Panc1 (cell line): ENCODE measurements around the gene LAMP2. TPM values are rescaled to one million over a fixed set of nuclear protein-coding genes. Genes with fewer than 3 reads are reported as not detected.

ENCODE experiments used
- ATAC-seq: fragments of 200-7000 bp; cut with Tn5 transposase; 2 replicates; pipeline ENCODE4 v1.9.1; 2020; ENCODE audit warnings: mild to moderate bottlenecking, moderate library complexity
- BruUV-seq: library from RNA; stranded (reverse); fragments of 400-500 nt; replicated peaks from 2 replicates; lab custom pipeline; 2021; lab: Mats Ljungman, UMichigan
- CTCF ChIA-PET: fragments of 300-600 bp; sonication (Branson Sonifier 250); formaldehyde crosslinking; loops from one replicate; lab custom pipeline; 2022; ENCODE audit warnings: antibody characterized with exemption; lab: Charles Lee
- POLR2A ChIA-PET: fragments of 300-600 bp; sonication (Branson Sonifier 250); formaldehyde crosslinking; loops from one replicate; lab custom pipeline; 2022; ENCODE audit warnings: antibody characterized with exemption; lab: Charles Lee
- DNase-seq: peaks from one replicate; pipeline ENCODE4 v3.0.0-alpha.2; 2010; ENCODE audit warnings: low read depth, low spot score
- H3K27ac ChIP-seq: 2 replicates; pipeline ENCODE4 v1.5.1; 2011; ENCODE audit warnings: mild to moderate bottlenecking, low read length, inconsistent platforms
- H3K27me3 ChIP-seq: fragments of 200-500 bp; sonication (Bioruptor generic); 2 replicates; pipeline ENCODE4 v1.6.0; 2014; ENCODE audit warnings: low read length, inconsistent platforms; ENCODE audit not compliant: control insufficient read depth, insufficient read depth
- H3K36me3 ChIP-seq: fragments of 200-500 bp; sonication (Bioruptor generic); 2 replicates; pipeline ENCODE4 v1.5.1; 2014; ENCODE audit warnings: inconsistent platforms, mild to moderate bottlenecking, low read length, moderate library complexity; ENCODE audit not compliant: control insufficient read depth, insufficient read depth
- H3K4me1 ChIP-seq: 2 replicates; pipeline ENCODE4 v1.5.1; 2011; ENCODE audit warnings: inconsistent platforms, mild to moderate bottlenecking, low read length, moderate library complexity; ENCODE audit not compliant: control insufficient read depth, insufficient read depth
- H3K4me3 ChIP-seq, 2 experiments: 2 replicates each; pipeline ENCODE4 v1.5.1; 2011 to 2012; ENCODE audit warnings: low read depth in 2 of 2, low read length in 2 of 2, mild to moderate bottlenecking in 2 of 2, inconsistent platforms in 1 of 2, moderate library complexity in 1 of 2
- H3K9me3 ChIP-seq: fragments of 200-500 bp; sonication (Bioruptor generic); 2 replicates; pipeline ENCODE4 v1.5.1; 2014; ENCODE audit warnings: low read depth, mild to moderate bottlenecking, inconsistent platforms, low read length, moderate library complexity; ENCODE audit not compliant: control insufficient read depth, insufficient read depth
- CTCF ChIP-seq: fragments of 450-650 bp; IDR thresholded peaks from 2 replicates; pipeline ENCODE4 v1.5.1; 2017; ENCODE audit warnings: mild to moderate bottlenecking
- POLR2AphosphoS5 ChIP-seq: IDR thresholded peaks from 2 replicates; pipeline ENCODE4 v1.6.1; 2012; ENCODE audit warnings: mild to moderate bottlenecking, low read depth, low read length, moderate library complexity
- REST ChIP-seq, 2 experiments: IDR thresholded peaks; 2 replicates each; pipeline ENCODE4 v1.6.1; 2011 to 2012; ENCODE audit warnings: low read depth in 2 of 2, control low read depth in 1 of 2, low read length in 1 of 2, mild to moderate bottlenecking in 1 of 2, moderate library complexity in 1 of 2; ENCODE audit not compliant: insufficient read depth in 1 of 2
- SIN3A ChIP-seq: IDR thresholded peaks from 2 replicates; pipeline ENCODE4 v1.6.1; 2012; ENCODE audit warnings: low read depth, mild to moderate bottlenecking, low read length, moderate library complexity, borderline replicate concordance; ENCODE audit not compliant: insufficient read depth
- TCF7L2 ChIP-seq: IDR thresholded peaks from 2 replicates; pipeline ENCODE4 v1.6.1; 2011; ENCODE audit warnings: mild to moderate bottlenecking, low read depth, low read length, inconsistent platforms
- in situ Hi-C: cut with HindIII; loops from 2 replicates; pipeline ENCODE4 v1.10.0; 2016; ENCODE audit warnings: low sequenced_read_pairs, low pct_unique_long_range_greater_than_20kb
- intact Hi-C: fragments of 100-400 bp; cut with micrococcal nuclease; formaldehyde crosslinking; loops from one replicate; pipeline ENCODE4 v1.10.0; 2022; ENCODE audit not compliant: unreplicated experiment
- total RNA-seq: library from RNA; stranded (reverse); gene quantifications from one replicate; pipeline ENCODE4 v1.2.1, GENCODE V29; 2021; ENCODE audit not compliant: unreplicated experiment

The LAMP2 gene
- total RNA-seq, 1 experiment from 2014 or later = 243 TPM

GRCh38 chrX:120426599-120426998 is 42.5 kb downstream of the LAMP2 start:
- no TSS peak for BruUV-seq
- Histone ChIP-seq H3K4me1 (no peaks in the 10 kb centered on the region; the same call in 1 of the 2 replicates), H3K27me3 (no peaks in the 10 kb centered on the region), H3K36me3 (no peaks in the 10 kb centered on the region; the same call in 1 of the 2 replicates), H3K4me3 (no peak overlapping the region), H3K9me3 (no peaks in the 10 kb centered on the region), H3K27ac (no peak overlapping the region)
- TF ChIP-seq POLR2AphosphoS5 (no peak), REST (IDR thresholded peaks at IDR 0.05; ENCODE audit: insufficient read depth in 1 of 2, low read depth in 2 of 2, low read length in 1 of 2) (no peak), CTCF (no peak), TCF7L2 (no peak), SIN3A (no peak)
- CTCF ChIA-PET = no interaction called here
- intact Hi-C loops (no loop called here), in situ Hi-C loops (no loop called here)
- DNase-seq (no peak), ATAC-seq (no peak)
- POLR2A ChIA-PET = no interaction called here

- H3K27me3 ChIP-seq = no peaks in the 10 kb centered on the region
- ATAC-seq (no peak), DNase-seq (no peak)
- no peak overlapping the region for H3K27ac ChIP-seq
- ChIA-PET CTCF (no interaction called here), POLR2A (no interaction called here)
- no peaks in the 10 kb centered on the region for H3K4me1 ChIP-seq
- TF ChIP-seq REST (IDR thresholded peaks at IDR 0.05; ENCODE audit: insufficient read depth in 1 of 2, low read depth in 2 of 2, low read length in 1 of 2) = no peak
- TF ChIP-seq SIN3A = no peak
- no peak for TF ChIP-seq CTCF
- TF ChIP-seq POLR2AphosphoS5 = no peak
- no peak for TF ChIP-seq TCF7L2
- no peaks in the 10 kb centered on the region for H3K36me3 ChIP-seq
- no TSS peak for BruUV-seq
- intact Hi-C loops = no loop called here
- no peak overlapping the region for H3K4me3 ChIP-seq
- H3K9me3 ChIP-seq = no peaks in the 10 kb centered on the region
- in situ Hi-C loops = no loop called here
Observed at GRCh38 chrX:120419463-120419862, 49.6 kb downstream of the LAMP2 start.
